Measurements from ENCODE around the gene RNFT2.

DNA sequence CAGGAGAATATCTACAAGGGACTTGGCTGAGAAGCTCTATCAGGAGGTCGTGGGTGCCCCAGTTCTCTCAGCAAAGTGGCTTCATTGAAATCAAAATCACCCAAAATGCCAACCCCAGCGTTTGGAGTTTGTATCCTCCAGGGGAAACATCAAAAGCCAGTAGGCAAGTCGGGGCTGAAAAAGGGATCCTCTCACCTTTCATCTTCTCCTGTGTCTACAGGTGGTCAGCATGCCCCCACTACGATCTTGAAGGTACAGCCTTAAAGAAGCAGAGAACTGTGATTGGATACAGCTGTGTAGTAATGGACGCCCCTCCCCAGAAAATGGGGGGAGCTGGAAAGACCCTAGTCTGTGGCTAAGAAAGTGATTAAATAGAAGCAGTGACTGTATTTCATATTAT lies 121.0 kb downstream of the RNFT2 start:
- TF ChIP-seq, protein P1, sequence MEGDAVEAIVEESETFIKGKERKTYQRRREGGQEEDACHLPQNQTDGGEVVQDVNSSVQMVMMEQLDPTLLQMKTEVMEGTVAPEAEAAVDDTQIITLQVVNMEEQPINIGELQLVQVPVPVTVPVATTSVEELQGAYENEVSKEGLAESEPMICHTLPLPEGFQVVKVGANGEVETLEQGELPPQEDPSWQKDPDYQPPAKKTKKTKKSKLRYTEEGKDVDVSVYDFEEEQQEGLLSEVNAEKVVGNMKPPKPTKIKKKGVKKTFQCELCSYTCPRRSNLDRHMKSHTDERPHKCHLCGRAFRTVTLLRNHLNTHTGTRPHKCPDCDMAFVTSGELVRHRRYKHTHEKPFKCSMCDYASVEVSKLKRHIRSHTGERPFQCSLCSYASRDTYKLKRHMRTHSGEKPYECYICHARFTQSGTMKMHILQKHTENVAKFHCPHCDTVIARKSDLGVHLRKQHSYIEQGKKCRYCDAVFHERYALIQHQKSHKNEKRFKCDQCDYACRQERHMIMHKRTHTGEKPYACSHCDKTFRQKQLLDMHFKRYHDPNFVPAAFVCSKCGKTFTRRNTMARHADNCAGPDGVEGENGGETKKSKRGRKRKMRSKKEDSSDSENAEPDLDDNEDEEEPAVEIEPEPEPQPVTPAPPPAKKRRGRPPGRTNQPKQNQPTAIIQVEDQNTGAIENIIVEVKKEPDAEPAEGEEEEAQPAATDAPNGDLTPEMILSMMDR (IDR thresholded peaks at IDR 0.05; ENCODE audit: low read depth, low read length, poor library complexity, severe bottlenecking), result no peak
- TF ChIP-seq EZH2phosphoT487 (IDR thresholded peaks at IDR 0.05; ENCODE audit: borderline replicate concordance, low read length), result no peak

All from DOHH2 (cell line).